Osteocyte (in vitro differentiated cells): ENCODE results near the gene CEP135. TPM values are rescaled to one million over a fixed set of nuclear protein-coding genes. Genes with fewer than 3 reads are reported as not detected.

Experiments used
- DNase-seq: peaks from one replicate; pipeline ENCODE4 v3.0.0; 2021; ENCODE audit warnings: mixed read lengths; ENCODE audit not compliant: unreplicated experiment; ENCODE audit errors: extremely low spot score
- H3K27ac Mint-ChIP-seq: one replicate; pipeline ENCODE4 v1.8.0; 2021; ENCODE audit warnings: mild to moderate bottlenecking, mixed read lengths; ENCODE audit not compliant: unreplicated experiment
- H3K27me3 Mint-ChIP-seq: one replicate; pipeline ENCODE4 v1.8.0; 2021; ENCODE audit warnings: mixed read lengths; ENCODE audit not compliant: unreplicated experiment
- H3K36me3 Mint-ChIP-seq: one replicate; pipeline ENCODE4 v1.8.0; 2021; ENCODE audit warnings: mixed read lengths; ENCODE audit not compliant: unreplicated experiment
- H3K4me1 Mint-ChIP-seq: one replicate; pipeline ENCODE4 v1.8.0; 2021; ENCODE audit warnings: mixed read lengths; ENCODE audit not compliant: unreplicated experiment
- H3K4me3 Mint-ChIP-seq: one replicate; pipeline ENCODE4 v1.8.0; 2021; ENCODE audit warnings: mild to moderate bottlenecking, moderate library complexity, mixed read lengths; ENCODE audit not compliant: unreplicated experiment
- H3K9me3 Mint-ChIP-seq: one replicate; pipeline ENCODE4 v1.8.0; 2021; ENCODE audit warnings: mixed read lengths; ENCODE audit not compliant: unreplicated experiment
- long read RNA-seq: library from polyadenylated mRNA; unstranded; transcript quantifications from one replicate; pipeline ENCODE4 v2.0.0, GENCODE V29; 2021
- total RNA-seq: library from RNA; stranded (reverse); gene quantifications from 2 replicates; pipeline ENCODE4 v1.2.1, GENCODE V29; 2021
- TF ChIP-seq, protein P1 (sequence below): fragments of 200-600 bp; sonication (generic); IDR thresholded peaks from 2 replicates; pipeline ENCODE4 v1.5.0; 2021; ENCODE audit warnings: antibody characterized with exemption, mild to moderate bottlenecking, moderate library complexity

Gene CEP135, protein sequence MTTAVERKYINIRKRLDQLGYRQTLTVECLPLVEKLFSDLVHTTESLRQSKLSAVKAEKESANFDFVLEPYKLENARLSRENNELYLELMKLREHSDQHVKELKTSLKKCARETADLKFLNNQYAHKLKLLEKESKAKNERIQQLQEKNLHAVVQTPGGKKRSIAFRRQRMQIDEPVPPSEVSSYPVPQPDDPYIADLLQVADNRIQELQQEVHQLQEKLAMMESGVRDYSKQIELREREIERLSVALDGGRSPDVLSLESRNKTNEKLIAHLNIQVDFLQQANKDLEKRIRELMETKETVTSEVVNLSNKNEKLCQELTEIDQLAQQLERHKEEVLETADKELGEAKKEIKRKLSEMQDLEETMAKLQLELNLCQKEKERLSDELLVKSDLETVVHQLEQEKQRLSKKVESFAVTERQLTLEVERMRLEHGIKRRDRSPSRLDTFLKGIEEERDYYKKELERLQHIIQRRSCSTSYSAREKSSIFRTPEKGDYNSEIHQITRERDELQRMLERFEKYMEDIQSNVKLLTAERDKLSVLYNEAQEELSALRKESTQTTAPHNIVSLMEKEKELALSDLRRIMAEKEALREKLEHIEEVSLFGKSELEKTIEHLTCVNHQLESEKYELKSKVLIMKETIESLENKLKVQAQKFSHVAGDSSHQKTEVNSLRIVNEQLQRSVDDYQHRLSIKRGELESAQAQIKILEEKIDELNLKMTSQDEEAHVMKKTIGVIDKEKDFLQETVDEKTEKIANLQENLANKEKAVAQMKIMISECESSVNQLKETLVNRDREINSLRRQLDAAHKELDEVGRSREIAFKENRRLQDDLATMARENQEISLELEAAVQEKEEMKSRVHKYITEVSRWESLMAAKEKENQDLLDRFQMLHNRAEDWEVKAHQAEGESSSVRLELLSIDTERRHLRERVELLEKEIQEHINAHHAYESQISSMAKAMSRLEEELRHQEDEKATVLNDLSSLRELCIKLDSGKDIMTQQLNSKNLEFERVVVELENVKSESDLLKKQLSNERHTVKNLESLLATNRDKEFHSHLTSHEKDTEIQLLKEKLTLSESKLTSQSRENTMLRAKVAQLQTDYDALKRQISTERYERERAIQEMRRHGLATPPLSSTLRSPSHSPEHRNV
- 11.8 TPM in 2 replicates for total RNA-seq
- long read RNA-seq, transcript CEP135-202 (6 exons, 2,092 nt) = major isoform, 8 of 69 reads
- long read RNA-seq, partial matches to known transcripts = 53 of 69 reads
- long read RNA-seq, other reads (novel, unspliced or antisense) = 8 of 69 reads

DNA sequence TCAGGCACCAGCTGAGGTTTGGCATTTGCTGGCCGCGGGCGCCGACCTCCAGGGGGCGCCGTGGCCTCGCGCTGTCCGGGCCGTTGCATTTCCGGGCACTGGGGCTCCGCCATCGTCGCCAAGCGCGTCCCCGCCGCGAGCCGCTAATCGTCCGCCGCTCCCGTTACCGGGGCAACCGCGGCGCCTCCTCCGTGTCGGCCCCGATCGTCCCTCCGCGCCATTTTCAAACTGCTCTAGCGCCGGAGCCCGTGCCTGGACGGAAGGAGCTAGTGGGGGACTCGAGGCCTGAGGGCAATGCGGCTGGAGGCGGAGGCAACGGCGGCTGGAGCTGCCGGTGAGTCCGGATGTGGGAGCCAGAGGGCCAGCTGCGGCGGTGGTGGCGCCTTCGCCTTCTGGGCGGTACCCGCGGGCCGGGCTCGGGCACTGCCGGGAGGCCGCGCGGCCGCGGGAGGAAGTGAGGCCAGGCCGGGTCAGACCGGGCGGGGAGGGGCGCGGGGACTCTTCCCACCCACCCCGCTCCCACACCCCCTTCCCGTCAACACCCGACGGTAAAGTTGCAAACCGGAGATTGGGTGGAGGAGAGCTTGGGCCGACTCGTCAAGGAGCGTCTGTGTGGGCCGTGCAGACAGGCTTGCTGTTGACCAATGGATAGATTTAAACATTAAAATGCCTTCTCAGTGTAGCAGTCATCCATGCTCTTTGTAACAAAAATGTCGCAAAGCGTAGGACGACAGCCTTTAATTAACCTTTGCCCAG is at the start of gene CEP135:
TSS of gene CEP135 (plus strand) at position 220 of the 756 bp plus-strand sequence. CDS start 3,186 bp downstream, outside the sequence.
- peaks cover 9% of the 10 kb centered on the region for H3K36me3 Mint-ChIP-seq
- peak within 1 kb of the TSS; percentile 76 for H3K4me3 Mint-ChIP-seq
- H3K9me3 Mint-ChIP-seq = no peaks in the 10 kb centered on the region
- no peaks in the 10 kb centered on the region for H3K27me3 Mint-ChIP-seq
- peak within 1 kb of the TSS; percentile 95 for H3K27ac Mint-ChIP-seq
- TF ChIP-seq, protein P1, sequence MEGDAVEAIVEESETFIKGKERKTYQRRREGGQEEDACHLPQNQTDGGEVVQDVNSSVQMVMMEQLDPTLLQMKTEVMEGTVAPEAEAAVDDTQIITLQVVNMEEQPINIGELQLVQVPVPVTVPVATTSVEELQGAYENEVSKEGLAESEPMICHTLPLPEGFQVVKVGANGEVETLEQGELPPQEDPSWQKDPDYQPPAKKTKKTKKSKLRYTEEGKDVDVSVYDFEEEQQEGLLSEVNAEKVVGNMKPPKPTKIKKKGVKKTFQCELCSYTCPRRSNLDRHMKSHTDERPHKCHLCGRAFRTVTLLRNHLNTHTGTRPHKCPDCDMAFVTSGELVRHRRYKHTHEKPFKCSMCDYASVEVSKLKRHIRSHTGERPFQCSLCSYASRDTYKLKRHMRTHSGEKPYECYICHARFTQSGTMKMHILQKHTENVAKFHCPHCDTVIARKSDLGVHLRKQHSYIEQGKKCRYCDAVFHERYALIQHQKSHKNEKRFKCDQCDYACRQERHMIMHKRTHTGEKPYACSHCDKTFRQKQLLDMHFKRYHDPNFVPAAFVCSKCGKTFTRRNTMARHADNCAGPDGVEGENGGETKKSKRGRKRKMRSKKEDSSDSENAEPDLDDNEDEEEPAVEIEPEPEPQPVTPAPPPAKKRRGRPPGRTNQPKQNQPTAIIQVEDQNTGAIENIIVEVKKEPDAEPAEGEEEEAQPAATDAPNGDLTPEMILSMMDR = peak; percentile 99
- peaks cover 42% of the 10 kb centered on the region for H3K4me1 Mint-ChIP-seq
- DNase-seq = peak; percentile 99

DNA sequence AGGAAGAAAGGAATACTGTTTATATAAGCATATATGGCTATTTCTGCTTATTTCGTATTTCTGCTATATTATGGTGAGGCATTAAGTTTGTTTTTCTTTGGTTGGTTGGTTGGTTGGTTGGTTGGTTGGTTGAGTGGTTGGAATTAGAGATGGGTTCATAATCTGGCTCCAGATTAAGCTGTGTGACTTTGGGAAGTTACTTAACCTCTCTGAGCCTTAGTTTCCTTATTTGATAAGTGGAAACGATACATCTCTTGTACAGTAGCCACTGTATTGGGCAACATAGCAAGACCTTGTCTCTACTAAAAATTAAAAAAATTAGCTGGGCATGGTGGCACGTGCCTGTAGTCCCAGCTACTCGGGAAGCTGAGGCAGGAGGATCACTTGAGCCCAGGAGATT is 46.1 kb upstream of the CEP135 start:
- TF ChIP-seq, protein P1 = no peak
- Mint-ChIP-seq H3K27ac (no peak overlapping the region), H3K36me3 (peaks cover 32% of the 10 kb centered on the region), H3K27me3 (no peaks in the 10 kb centered on the region), H3K4me1 (peaks cover 9% of the 10 kb centered on the region), H3K9me3 (no peaks in the 10 kb centered on the region), H3K4me3 (no peak overlapping the region)
- DNase-seq = no peak

DNA sequence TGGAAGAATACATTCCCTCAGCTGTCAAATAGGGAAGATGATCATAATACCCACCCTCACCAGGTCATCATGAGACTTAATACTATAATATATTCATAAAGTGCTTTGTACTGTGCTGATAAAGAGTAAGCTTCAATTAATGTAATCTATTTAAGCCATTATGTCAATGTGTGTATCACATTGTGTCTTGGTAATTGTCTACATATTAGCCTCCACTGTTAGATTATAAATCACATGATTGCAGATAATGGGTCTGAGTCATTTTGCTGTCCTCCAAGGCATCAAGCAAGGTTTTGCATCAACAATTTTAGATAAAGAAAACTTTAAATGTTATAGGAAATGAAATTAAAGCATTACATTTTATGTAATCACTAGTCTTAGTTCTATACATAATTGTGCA is 45.2 kb upstream of the CEP135 start:
- Mint-ChIP-seq H3K9me3 (no peaks in the 10 kb centered on the region), H3K4me1 (peaks cover 10% of the 10 kb centered on the region), H3K4me3 (no peak overlapping the region), H3K27ac (no peak overlapping the region), H3K36me3 (peaks cover 31% of the 10 kb centered on the region), H3K27me3 (no peaks in the 10 kb centered on the region)
- TF ChIP-seq, protein P1 = no peak
- no peak for DNase-seq

DNA sequence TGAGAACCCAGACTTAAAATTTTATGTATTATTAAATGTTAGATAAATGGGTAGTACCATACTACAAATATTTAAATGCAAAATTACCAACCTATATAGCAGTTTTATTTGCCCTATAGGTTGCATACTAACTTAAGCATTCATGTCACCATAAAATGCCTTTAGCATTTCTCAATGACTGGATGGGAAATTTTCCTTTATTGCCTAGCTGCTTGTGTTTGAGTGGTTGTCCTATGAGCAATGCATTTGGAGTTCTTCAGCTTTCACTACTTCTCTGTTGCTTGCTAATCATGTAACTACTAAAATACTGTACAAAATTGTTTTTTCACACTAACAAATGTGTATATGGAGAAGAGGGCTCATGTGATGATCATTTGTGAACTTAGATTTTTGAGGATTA is 44.2 kb upstream of the CEP135 start:
- H3K36me3 Mint-ChIP-seq = peaks cover 31% of the 10 kb centered on the region
- H3K4me1 Mint-ChIP-seq = peaks cover 10% of the 10 kb centered on the region
- TF ChIP-seq, protein P1 = no peak
- no peaks in the 10 kb centered on the region for H3K27me3 Mint-ChIP-seq
- no peak overlapping the region for H3K4me3 Mint-ChIP-seq
- no peak for DNase-seq
- H3K27ac Mint-ChIP-seq = no peak overlapping the region
- peaks cover 3% of the 10 kb centered on the region for H3K9me3 Mint-ChIP-seq
